Fibroblast of skin of left biceps (primary cell): ENCODE measurements around the gene SHOC2.

Experiments used
- DNase-seq, 2 experiments: peaks; one replicate each; pipeline ENCODE4 v3.0.0-alpha.2; 2013; ENCODE audit warnings: low read depth in 2 of 2

SHOC2 gene

DNA sequence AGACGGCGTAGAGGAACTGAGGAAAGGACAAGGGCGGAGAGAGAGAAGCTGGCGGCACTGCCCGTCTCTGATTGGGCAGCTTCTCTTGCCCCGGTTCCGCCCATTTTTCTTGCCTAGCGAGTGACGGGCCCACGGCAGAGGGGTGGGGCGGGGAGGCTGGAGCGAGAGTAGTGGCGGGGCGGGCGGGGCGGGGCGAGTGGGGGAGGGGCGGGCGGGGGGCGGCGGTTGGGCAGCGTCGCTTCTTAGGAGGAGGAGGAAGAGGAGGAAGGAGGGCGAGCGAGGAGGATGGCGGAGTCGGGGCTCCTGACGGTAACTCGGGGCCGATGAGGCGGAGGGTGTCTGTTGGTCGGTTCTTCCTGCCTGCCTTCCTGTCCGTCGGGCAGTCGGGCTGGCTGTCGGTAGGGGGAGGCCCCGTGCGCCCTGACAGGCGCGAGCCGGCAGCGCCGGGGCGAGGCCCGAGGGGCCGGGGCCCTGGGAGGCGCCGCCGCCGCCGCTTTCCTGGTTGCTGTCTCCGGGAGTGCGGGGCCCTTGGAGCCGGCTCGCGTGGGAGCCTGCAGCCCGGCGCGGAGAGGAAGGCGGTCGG is at the start of gene SHOC2:
Gene SHOC2, plus strand, starts transcription at position 256 of the 583 bp plus-strand sequence. CDS start 44,755 bp downstream, outside the sequence.
- no peak for DNase-seq

- DNase-seq, result no peak
These were observed 48.5 kb upstream of the SHOC2 start for GRCh38 chr10:110870823-110871297.

DNA sequence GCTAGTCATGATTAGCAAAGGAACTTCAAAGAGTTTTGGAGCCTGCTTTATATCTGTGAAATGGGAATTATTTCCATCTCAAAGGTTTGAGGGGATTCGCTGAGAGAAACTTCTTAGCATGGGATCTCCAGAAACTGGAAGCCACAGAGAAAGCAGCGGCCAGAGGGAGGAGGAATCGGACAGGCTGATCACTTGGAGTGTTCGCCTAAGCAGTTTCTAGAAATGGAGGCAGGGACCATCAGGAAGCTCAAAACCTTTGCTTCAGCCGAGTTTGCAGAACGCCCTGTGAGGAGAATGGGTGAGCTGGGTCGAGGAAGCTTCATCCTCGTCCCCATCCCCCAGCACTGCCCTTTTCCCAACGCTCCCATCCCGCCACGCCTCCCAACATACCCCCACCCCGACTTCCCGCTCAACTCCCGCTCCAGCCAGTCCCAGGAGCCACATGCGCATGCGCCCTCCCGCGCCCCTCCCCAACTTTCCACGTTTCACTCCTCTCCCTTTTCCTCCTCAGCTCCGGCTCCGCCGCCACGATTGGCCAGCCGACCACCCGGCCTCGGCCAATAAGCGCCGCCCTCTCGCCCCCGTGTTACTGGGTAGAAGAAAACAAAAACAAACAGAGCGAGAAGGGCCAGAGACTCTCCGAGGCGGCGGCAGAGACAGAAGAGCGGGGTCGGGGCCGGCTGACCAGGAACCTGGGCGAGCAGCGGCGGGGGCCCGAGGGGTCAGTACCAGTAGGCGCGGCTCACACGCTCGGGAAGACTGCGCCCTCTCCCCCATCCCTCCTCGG is 47.9 kb upstream of the SHOC2 start, which contains the start of gene PDCD4:
Gene PDCD4, plus strand, starts transcription at position 631 of the 787 bp plus-strand sequence. CDS start 4,100 bp downstream, outside the sequence.
- DNase-seq, result peak; percentile 94 to 95

DNA sequence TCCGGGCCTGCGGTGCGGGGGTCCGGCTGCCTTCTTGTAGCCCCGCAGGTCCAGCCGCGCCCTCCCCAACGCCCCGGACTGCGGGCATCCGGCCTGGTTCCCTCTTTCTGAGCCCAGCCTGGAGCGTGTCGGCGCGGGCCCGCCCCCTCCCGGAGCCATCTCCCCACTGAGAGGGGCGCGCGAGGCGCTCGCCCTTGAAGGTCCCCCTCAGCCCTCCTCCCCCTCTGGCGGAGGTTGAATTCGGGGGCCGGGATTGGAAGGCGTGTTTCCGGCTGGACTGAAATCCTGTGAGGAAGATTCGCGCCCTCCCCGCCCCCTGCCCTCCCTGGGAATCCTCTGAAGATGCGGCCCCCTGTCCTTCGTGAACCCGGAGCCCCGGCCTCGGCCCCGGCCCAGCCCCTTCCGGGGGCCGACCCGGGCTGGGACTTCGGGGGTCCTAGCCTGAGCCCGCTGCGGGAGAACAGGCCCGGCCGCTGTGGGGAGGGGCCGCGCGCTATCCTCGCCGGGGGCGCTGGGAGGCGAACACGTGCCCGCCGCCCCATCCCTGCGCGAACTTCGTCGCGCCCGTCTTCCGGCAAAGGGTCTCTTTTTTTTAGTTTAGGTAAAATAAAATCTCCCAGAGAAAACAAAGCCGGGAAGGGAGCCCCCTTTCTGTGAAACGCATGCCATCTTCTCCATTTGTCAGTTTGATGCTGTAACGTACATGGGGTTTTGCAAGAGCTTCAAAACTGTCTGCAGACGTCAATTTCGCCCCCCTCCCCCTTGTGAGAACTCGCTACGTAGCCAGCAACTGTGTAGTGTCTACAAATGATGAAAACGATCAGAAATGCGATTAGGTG is 47.0 kb upstream of the SHOC2 start:
- peak in 1 of 2 experiments; percentile 57 for DNase-seq

GRCh38 chr10:110872984-110873923 is 46.1 kb upstream of the SHOC2 start:
- no peak for DNase-seq

- no peak for DNase-seq
These were observed 45.5 kb upstream of the SHOC2 start for GRCh38 chr10:110873951-110874350.

- no peak for DNase-seq
These were observed 43.4 kb upstream of the SHOC2 start for GRCh38 chr10:110876000-110876399.

DNA sequence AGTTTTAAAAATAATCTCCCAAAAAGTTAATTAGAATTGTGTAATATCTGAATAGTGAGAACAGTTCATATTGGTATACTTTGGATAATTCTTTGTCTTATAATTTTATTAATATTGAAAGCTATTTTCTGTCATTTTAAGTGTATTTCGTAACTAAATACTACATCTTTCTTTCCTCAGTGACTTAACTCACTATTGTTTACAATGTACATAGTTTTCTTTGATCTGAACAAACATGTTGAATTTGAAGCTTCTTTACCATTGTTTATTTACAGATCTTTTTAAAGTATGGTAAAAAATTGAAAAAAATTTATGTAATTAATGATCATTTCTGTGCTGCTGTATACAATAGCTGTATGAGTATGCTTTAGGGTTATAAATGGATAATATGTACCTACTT is 42.6 kb upstream of the SHOC2 start:
- DNase-seq, result no peak

- no peak for DNase-seq
These were observed 39.4 kb upstream of the SHOC2 start for GRCh38 chr10:110880012-110880411.

- DNase-seq, result no peak
These were observed 38.2 kb upstream of the SHOC2 start for GRCh38 chr10:110881247-110881646.

DNA sequence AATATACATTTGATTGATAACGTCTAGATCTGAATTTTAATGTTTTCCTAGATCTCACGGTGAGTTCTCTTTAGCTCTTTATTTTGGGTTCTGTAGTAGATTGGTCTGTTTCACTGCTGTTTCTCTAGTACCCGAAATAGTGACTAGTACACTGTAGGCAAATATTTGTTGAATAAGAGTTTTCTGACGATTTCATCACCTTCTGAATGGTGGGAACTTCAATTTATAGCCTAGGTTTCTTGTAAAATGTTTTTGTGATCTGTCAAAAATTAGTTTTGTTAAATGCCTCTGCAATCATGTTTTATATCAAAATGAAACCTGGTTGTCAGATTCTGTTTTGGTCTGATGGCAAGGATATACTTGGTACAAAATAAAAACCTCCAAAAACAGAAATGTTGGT is 37.5 kb upstream of the SHOC2 start:
- no peak for DNase-seq

- DNase-seq, result no peak
These were observed 35.5 kb upstream of the SHOC2 start for GRCh38 chr10:110883924-110884323.

DNA sequence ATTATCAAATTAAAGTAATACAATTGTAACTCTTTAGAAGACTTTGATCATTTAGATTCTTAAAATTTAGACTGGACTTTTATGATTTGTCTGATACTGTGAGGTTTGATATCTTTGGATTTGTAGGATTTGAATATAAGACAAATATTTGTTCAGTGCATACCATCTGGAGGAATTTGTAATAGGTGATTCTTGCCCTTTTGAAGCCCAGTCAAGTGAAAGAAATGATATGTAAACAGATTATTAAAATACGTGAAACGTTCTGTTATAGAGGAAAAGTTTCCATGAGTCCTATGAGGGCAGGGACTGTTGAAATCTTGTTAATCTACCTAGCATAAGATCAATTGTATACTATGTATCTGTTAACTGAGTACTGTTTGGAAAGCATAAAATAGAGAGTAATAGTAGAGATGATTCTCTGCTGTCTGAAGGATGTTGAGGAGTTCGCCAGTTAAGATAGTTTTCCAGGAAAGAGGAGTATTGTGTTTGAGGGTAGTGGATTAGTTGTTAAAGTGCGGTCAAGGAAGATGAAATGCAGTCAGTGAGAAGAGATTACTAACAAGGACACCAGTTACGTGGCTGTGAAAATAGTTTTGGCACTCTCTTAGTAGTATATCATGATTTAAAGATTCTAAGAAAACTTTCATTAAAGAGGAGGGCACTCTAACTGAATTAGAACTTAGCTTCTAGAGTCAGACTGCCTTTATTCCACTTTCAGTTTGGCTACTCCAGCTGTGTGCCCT is 33.3 kb upstream of the SHOC2 start:
- no peak for DNase-seq

- no peak for DNase-seq
These were observed 31.8 kb upstream of the SHOC2 start for GRCh38 chr10:110887560-110887959.

- DNase-seq, result no peak
These were observed 26.7 kb upstream of the SHOC2 start for GRCh38 chr10:110892602-110893288.

- DNase-seq, result no peak
These were observed 25.7 kb upstream of the SHOC2 start for GRCh38 chr10:110893559-110894179.

- no peak for DNase-seq
These were observed 22.2 kb upstream of the SHOC2 start for GRCh38 chr10:110897184-110897583.

GRCh38 chr10:110898391-110898790 is 21.0 kb upstream of the SHOC2 start:
- no peak for DNase-seq

- no peak for DNase-seq
These were observed 18.4 kb upstream of the SHOC2 start for GRCh38 chr10:110900983-110901382.
